CD14-positive monocyte (primary cell): ENCODE data around the gene LECT2. TPM values are rescaled to one million over a fixed set of nuclear protein-coding genes. Genes with fewer than 3 reads are reported as not detected.

Experiments
- DNase-seq, 3 donors: peaks; one replicate each; pipeline ENCODE4 v3.0.0-alpha.2; 2011 to 2022
- H2AFZ ChIP-seq: 2 replicates; pipeline ENCODE4 v1.6.0; 2012; ENCODE audit warnings: mild to moderate bottlenecking, low read depth, low read length, inconsistent platforms; ENCODE audit not compliant: insufficient read depth, poor library complexity, severe bottlenecking
- H3K27ac ChIP-seq, 2 donors: 1 replicate in 1 of 2; 2 replicates in 1 of 2; pipeline ENCODE4 v1.5.1; 2012 to 2013; ENCODE audit warnings: low read length in 2 of 2, control low read depth in 1 of 2, inconsistent platforms in 1 of 2, low read depth in 1 of 2, mild to moderate bottlenecking in 1 of 2
- H3K27me3 ChIP-seq, 2 donors: one replicate each; pipeline versions ENCODE4 v1.6.0 to v1.6.1; 2011 to 2013; ENCODE audit warnings: low read length in 2 of 2; ENCODE audit not compliant: control insufficient read depth in 2 of 2, insufficient read depth in 2 of 2
- H3K36me3 ChIP-seq, 2 donors: replicated peaks in 1 of 2; 1 replicate in 1 of 2; 2 replicates in 1 of 2; pipeline versions ENCODE4 v1.5.1 to v1.6.1; 2012 to 2013; ENCODE audit warnings: low read length in 2 of 2, control low read depth in 1 of 2, inconsistent platforms in 1 of 2, mild to moderate bottlenecking in 1 of 2; ENCODE audit not compliant: insufficient read depth in 2 of 2, control insufficient read depth in 1 of 2
- H3K4me1 ChIP-seq, 2 donors: 1 replicate in 1 of 2; 2 replicates in 1 of 2; pipeline versions ENCODE4 v1.5.1 to v1.6.1; 2012 to 2013; ENCODE audit warnings: low read length in 2 of 2, control low read depth in 1 of 2, inconsistent platforms in 1 of 2, mild to moderate bottlenecking in 1 of 2, moderate library complexity in 1 of 2; ENCODE audit not compliant: insufficient read depth in 2 of 2, control insufficient read depth in 1 of 2
- H3K4me2 ChIP-seq: replicated peaks from 2 replicates; pipeline ENCODE3; 2012; ENCODE audit warnings: low read length, moderate library complexity, mild to moderate bottlenecking; ENCODE audit not compliant: poor library complexity, severe bottlenecking; ENCODE audit errors: extremely low read depth
- H3K4me3 ChIP-seq, 3 experiments: fragments of 200-600 bp in 1 of 3; sonication (generic) in 1 of 3; replicated peaks in 1 of 3; 1 replicate in 2 of 3; 2 replicates in 1 of 3; pipeline ENCODE4 v1.5.1; 2011 to 2013; ENCODE audit warnings: low read length in 3 of 3, mild to moderate bottlenecking in 3 of 3, control low read depth in 2 of 3, low read depth in 2 of 3, inconsistent platforms in 1 of 3, moderate library complexity in 1 of 3
- H3K79me2 ChIP-seq: 2 replicates; pipeline ENCODE4 v1.6.0; 2012; ENCODE audit warnings: mild to moderate bottlenecking, control low read depth, inconsistent platforms, low read length, moderate library complexity; ENCODE audit not compliant: insufficient read depth
- H3K9ac ChIP-seq: 2 replicates; pipeline ENCODE4 v1.6.0; 2017; ENCODE audit warnings: low read length, mild to moderate bottlenecking; ENCODE audit not compliant: insufficient read depth, poor library complexity, severe bottlenecking
- H3K9me3 ChIP-seq, 2 donors: replicated peaks in 1 of 2; 1 replicate in 1 of 2; 2 replicates in 1 of 2; pipeline versions ENCODE4 v1.5.1 to v1.6.1; 2012 to 2013; ENCODE audit warnings: low read length in 2 of 2, control low read depth in 1 of 2; ENCODE audit not compliant: control insufficient read depth in 1 of 2, insufficient read depth in 1 of 2
- H4K20me1 ChIP-seq: 2 replicates; pipeline ENCODE4 v1.6.0; 2012; ENCODE audit warnings: mild to moderate bottlenecking, low read length, control low read depth, moderate library complexity; ENCODE audit not compliant: insufficient read depth
- H3K27ac Mint-ChIP-seq, 7 donors: one replicate each; pipeline ENCODE4 v1.8.0; 2020; ENCODE audit warnings: mild to moderate bottlenecking in 7 of 7, mixed read lengths in 7 of 7, moderate library complexity in 6 of 7, inconsistent platforms in 2 of 7
- H3K27me3 Mint-ChIP-seq, 3 donors: one replicate each; pipeline ENCODE4 v1.8.0; 2021 to 2022; ENCODE audit warnings: low read depth in 3 of 3, mild to moderate bottlenecking in 3 of 3, mixed read lengths in 3 of 3, moderate library complexity in 3 of 3, inconsistent platforms in 1 of 3
- H3K36me3 Mint-ChIP-seq, 2 donors: one replicate each; pipeline ENCODE4 v1.8.0; 2020; ENCODE audit warnings: mixed read lengths in 2 of 2, inconsistent platforms in 1 of 2, mild to moderate bottlenecking in 1 of 2
- H3K4me1 Mint-ChIP-seq: one replicate; pipeline ENCODE4 v1.8.0; 2020; ENCODE audit warnings: mild to moderate bottlenecking, mixed read lengths
- H3K4me3 Mint-ChIP-seq, 2 donors: one replicate each; pipeline ENCODE4 v1.8.0; 2020; ENCODE audit warnings: mild to moderate bottlenecking in 2 of 2, mixed read lengths in 2 of 2, moderate library complexity in 1 of 2
- H3K9me3 Mint-ChIP-seq, 7 donors: one replicate each; pipeline ENCODE4 v1.8.0; 2020 to 2022; ENCODE audit warnings: mixed read lengths in 7 of 7, mild to moderate bottlenecking in 6 of 7, moderate library complexity in 6 of 7, inconsistent platforms in 2 of 7
- CTCF ChIP-seq: fragments of 200-600 bp; IDR thresholded peaks from one replicate; pipeline ENCODE4 v1.8.0; 2022; ENCODE audit warnings: antibody characterized with exemption, mild to moderate bottlenecking
- WGBS: methylation state at CpG from one replicate; pipeline ENCODE4 v1.1.5; 2013; ENCODE audit warnings: missing lambda C conversion rate; ENCODE audit not compliant: insufficient coverage; 5-methylcytosine and 5-hydroxymethylcytosine counted together
- intact Hi-C, 2 donors: fragments of 100-400 bp; cut with micrococcal nuclease; formaldehyde crosslinking; loops; one replicate each; pipeline versions ENCODE4 v1.15.0 to v1.15.1; 2023
- polyA plus RNA-seq, 3 donors: library from polyadenylated mRNA; depleted of rRNA in 1 of 3; unstranded in 2 of 3; stranded (reverse) in 1 of 3; fragments of 300-500 nt in 2 of 3; fragments of >200 nt in 1 of 3; fragmentation: Illumina TruSeq in 2 of 3; gene quantifications; 1 replicate in 2 of 3; 2 replicates in 1 of 3; pipeline ENCODE4 v1.2.3, GENCODE V29; 2012 to 2021

The LECT2 gene
- polyA plus RNA-seq, 3 donors: not detected

DNA sequence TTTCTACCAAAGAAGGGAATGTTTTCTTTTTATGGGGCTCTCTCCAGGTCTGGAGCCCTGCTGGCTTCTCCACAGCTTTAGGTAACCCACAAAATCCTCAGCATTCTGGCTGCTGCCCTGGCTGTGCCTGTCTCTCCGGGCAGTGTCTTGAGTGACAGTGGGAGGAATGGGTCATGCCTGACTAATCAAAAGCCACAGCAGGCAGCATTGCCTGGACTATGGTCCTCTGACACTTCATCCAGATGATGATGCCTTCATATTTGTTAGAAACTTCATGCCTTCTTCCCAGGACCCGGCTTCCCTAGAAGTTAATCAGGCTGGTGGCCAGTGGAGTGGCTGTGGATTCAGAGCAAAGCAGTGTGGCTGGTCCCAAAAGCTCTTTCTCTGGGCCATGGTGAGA lies 41.8 kb upstream of the LECT2 start:
- Histone ChIP-seq H3K4me1 (peaks cover 41 to 54% of the 10 kb centered on the region in 2 donors), H3K9me3 (no peaks in the 10 kb centered on the region), H2AFZ (peak overlapping the region; percentile 27), H3K9ac (no peak overlapping the region), H3K4me2 (no peak overlapping the region), H3K27me3 (no peaks in the 10 kb centered on the region), H3K27ac (no peak overlapping the region), H3K36me3 (no peaks in the 10 kb centered on the region), H3K79me2 (no peaks in the 10 kb centered on the region), H4K20me1 (no peaks in the 10 kb centered on the region), H3K4me3 (no peak overlapping the region)
- H3K4me1 Mint-ChIP-seq: peaks cover 51% of the 10 kb centered on the region
- H3K27ac Mint-ChIP-seq: no peak overlapping the region
- H3K9me3 Mint-ChIP-seq: no peaks in the 10 kb centered on the region
- H3K36me3 Mint-ChIP-seq: peaks cover 0 to 3% of the 10 kb centered on the region in 2 donors
- no peak for DNase-seq
- intact Hi-C loops: loop anchor here in 1 of 2 donors (5.0 kb wide), 1 partner anchor 36 kb away; no protein-coding TSS in a partner anchor
- H3K27me3 Mint-ChIP-seq: peaks cover 3 to 19% (median 5%) of the 10 kb centered on the region in 3 donors
- no peak overlapping the region for H3K4me3 Mint-ChIP-seq
- no CpG with 5 or more reads among the region's 2 CpGs for WGBS
- no peak for TF ChIP-seq CTCF

GRCh38 chr5:135995976-135996375 lies 41.2 kb upstream of the LECT2 start:
- intact Hi-C loops: loop anchor here in 1 of 2 donors (5.0 kb wide), 1 partner anchor 36 kb away; no protein-coding TSS in a partner anchor
- Mint-ChIP-seq H3K4me1 (peaks cover 45% of the 10 kb centered on the region), H3K4me3 (no peak overlapping the region), H3K27me3 (peaks cover 3 to 19% (median 7%) of the 10 kb centered on the region in 3 donors), H3K27ac (peak overlapping the region in 1 of 7 donors; percentile 3), H3K9me3 (no peaks in the 10 kb centered on the region), H3K36me3 (peaks cover 0 to 3% of the 10 kb centered on the region in 2 donors)
- DNase-seq: no peak
- Histone ChIP-seq H2AFZ (no peak overlapping the region), H3K4me3 (no peak overlapping the region), H3K9ac (no peak overlapping the region), H3K9me3 (no peaks in the 10 kb centered on the region), H4K20me1 (no peaks in the 10 kb centered on the region), H3K27me3 (no peaks in the 10 kb centered on the region), H3K4me2 (no peak overlapping the region), H3K27ac (no peak overlapping the region), H3K36me3 (no peaks in the 10 kb centered on the region), H3K79me2 (no peaks in the 10 kb centered on the region), H3K4me1 (peaks cover 34 to 51% of the 10 kb centered on the region in 2 donors)
- 100% methylated on average over 2 of the region's 3 CpGs for WGBS
- no peak for TF ChIP-seq CTCF
